C4-2B (cell line): ENCODE data around the gene PDE6G.
"Not testable (repeated sequence)": the region's sequence is repeated elsewhere in the genome, so short reads cannot be mapped to it uniquely, and the experiment has no call there.

Source experiments
- ZFX ChIP-seq: fragments of 450-650 bp; IDR thresholded peaks from 2 replicates; pipeline ENCODE4 v1.6.1; 2017
- TF ChIP-seq, protein P1 (sequence below): fragments of 450-650 bp; conservative IDR thresholded peaks from 2 replicates; pipeline ENCODE4 v1.5.1; 2017; ENCODE audit warnings: mild to moderate bottlenecking

GRCh38 chr17:81618307-81618706 is 38.0 kb downstream of the PDE6G start:
- TF ChIP-seq, protein P1, sequence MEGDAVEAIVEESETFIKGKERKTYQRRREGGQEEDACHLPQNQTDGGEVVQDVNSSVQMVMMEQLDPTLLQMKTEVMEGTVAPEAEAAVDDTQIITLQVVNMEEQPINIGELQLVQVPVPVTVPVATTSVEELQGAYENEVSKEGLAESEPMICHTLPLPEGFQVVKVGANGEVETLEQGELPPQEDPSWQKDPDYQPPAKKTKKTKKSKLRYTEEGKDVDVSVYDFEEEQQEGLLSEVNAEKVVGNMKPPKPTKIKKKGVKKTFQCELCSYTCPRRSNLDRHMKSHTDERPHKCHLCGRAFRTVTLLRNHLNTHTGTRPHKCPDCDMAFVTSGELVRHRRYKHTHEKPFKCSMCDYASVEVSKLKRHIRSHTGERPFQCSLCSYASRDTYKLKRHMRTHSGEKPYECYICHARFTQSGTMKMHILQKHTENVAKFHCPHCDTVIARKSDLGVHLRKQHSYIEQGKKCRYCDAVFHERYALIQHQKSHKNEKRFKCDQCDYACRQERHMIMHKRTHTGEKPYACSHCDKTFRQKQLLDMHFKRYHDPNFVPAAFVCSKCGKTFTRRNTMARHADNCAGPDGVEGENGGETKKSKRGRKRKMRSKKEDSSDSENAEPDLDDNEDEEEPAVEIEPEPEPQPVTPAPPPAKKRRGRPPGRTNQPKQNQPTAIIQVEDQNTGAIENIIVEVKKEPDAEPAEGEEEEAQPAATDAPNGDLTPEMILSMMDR: not testable (repeated sequence)
- TF ChIP-seq ZFX: not testable (repeated sequence)
